NT2/D1 (cell line): ENCODE results near the gene TAGLN2.

ENCODE experiments used
- DNase-seq: peaks from one replicate; pipeline ENCODE4 v3.0.0-alpha.2; 2011; ENCODE audit warnings: low read depth, low spot score
- H3K27me3 ChIP-seq: 2 replicates; pipeline ENCODE4 v1.6.0; 2011; ENCODE audit warnings: mild to moderate bottlenecking; ENCODE audit not compliant: insufficient read length, insufficient read depth
- H3K36me3 ChIP-seq: 2 replicates; pipeline ENCODE4 v1.6.1; 2011; ENCODE audit warnings: mild to moderate bottlenecking, low read length, mixed read lengths; ENCODE audit not compliant: insufficient read depth, insufficient read length
- H3K4me1 ChIP-seq: 2 replicates; pipeline ENCODE4 v1.5.1; 2011; ENCODE audit not compliant: insufficient read depth, insufficient read length
- H3K4me3 ChIP-seq: 2 replicates; pipeline ENCODE4 v1.5.1; 2011; ENCODE audit warnings: low read depth; ENCODE audit not compliant: insufficient read length
- H3K9ac ChIP-seq: 2 replicates; pipeline ENCODE4 v1.6.0; 2011; ENCODE audit warnings: low read depth; ENCODE audit not compliant: insufficient read length
- H3K9me3 ChIP-seq: 2 replicates; pipeline ENCODE4 v1.5.1; 2011; ENCODE audit warnings: mild to moderate bottlenecking, low read length; ENCODE audit not compliant: insufficient read depth
- SUZ12 ChIP-seq: IDR thresholded peaks from 2 replicates; pipeline ENCODE4 v1.6.1; 2011; ENCODE audit not compliant: insufficient read length, insufficient read depth; ENCODE audit errors: extremely low read depth
- YY1 ChIP-seq: IDR thresholded peaks from 2 replicates; pipeline ENCODE4 v1.6.1; 2011; ENCODE audit not compliant: insufficient read length, insufficient read depth
- ZNF274 ChIP-seq: IDR thresholded peaks from 2 replicates; pipeline ENCODE4 v1.6.1; 2011; ENCODE audit warnings: mild to moderate bottlenecking, low read depth, low read length

Gene TAGLN2

DNA sequence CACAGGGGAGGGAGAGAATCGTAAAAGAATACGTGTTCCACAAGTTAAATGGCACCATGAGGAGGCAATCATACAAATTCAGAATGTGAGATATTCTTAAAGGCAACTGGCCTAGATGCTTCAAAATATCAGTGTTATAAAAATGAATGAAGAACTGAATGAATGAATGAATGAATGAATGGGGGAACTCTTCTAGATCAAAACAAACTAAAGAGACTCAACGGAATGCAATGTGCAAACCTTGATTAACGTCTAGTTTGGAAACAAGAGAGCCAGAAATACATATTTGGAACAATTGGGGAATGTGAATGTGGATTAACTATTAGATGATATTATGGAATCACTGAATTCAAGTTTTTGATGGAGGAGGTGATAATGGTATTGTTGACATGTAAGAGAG is 42.2 kb downstream of the TAGLN2 start:
- no peak overlapping the region for H3K9ac ChIP-seq

DNA sequence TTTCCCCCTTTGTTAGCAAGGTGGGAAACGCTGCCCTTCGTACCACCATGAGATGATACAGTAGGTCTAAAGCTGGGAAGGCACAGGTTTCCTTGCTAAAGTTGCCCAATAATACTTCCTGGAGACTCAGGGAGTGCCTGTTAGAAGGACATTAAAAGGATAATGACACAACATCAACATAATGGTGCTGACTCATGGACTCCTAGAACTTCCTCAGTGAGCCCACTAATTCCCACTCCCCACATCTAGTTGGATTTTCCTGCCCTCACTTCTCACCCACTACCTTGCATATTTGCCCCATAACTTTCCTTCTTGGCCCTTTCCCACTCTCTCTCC is 42.8 kb downstream of the TAGLN2 start:
- Histone ChIP-seq H3K4me1 (peaks cover 3% of the 10 kb centered on the region), H3K9ac (no peak overlapping the region), H3K36me3 (no peaks in the 10 kb centered on the region), H3K4me3 (no peak overlapping the region), H3K9me3 (no peaks in the 10 kb centered on the region), H3K27me3 (no peaks in the 10 kb centered on the region)
- TF ChIP-seq ZNF274 (no peak), SUZ12 (no peak), YY1 (no peak)
- DNase-seq: no peak

More for the DNA sequence above, 42.2 kb downstream of the TAGLN2 start:
- no peaks in the 10 kb centered on the region for H3K27me3 ChIP-seq
- no peak for TF ChIP-seq YY1
- no peak for TF ChIP-seq SUZ12
- TF ChIP-seq ZNF274: no peak
- H3K4me1 ChIP-seq: peaks cover 3% of the 10 kb centered on the region
- no peaks in the 10 kb centered on the region for H3K9me3 ChIP-seq
- no peak for DNase-seq
- no peak overlapping the region for H3K4me3 ChIP-seq
- H3K36me3 ChIP-seq: no peaks in the 10 kb centered on the region

GRCh38 chr1:159881622-159882526 is 43.4 kb downstream of the TAGLN2 start:
- Histone ChIP-seq H3K4me1 (peaks cover 3% of the 10 kb centered on the region), H3K36me3 (peaks cover 4% of the 10 kb centered on the region), H3K27me3 (peaks cover 3% of the 10 kb centered on the region), H3K9me3 (no peaks in the 10 kb centered on the region), H3K4me3 (no peak overlapping the region), H3K9ac (no peak overlapping the region)
- no peak for DNase-seq
- TF ChIP-seq YY1 (no peak), ZNF274 (no peak), SUZ12 (no peak)

DNA sequence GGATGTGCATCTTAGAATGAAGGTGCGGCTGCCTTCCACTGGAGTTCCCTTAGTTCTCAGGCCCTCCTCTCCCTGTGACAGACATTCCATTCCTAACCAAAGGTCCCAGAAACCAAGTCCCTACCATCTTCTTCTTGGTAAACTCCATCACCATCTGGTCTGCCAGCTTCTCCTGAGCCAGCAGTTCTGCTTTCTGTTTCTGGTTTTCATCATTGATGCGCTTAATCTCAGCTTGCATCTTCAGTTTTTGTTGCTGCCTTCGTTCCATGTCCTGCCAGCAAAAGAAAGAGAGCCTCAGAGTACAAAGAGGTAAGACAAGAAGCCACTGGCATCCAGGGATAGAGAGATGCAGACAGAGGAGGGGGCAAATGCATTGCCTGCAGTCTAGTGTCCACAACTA is 44.9 kb downstream of the TAGLN2 start:
- TF ChIP-seq SUZ12 (no peak), YY1 (no peak), ZNF274 (no peak)
- Histone ChIP-seq H3K9me3 (no peaks in the 10 kb centered on the region), H3K36me3 (peaks cover 6% of the 10 kb centered on the region), H3K4me1 (peaks cover 3% of the 10 kb centered on the region), H3K9ac (no peak overlapping the region), H3K4me3 (no peak overlapping the region), H3K27me3 (peaks cover 3% of the 10 kb centered on the region)
- DNase-seq: no peak

- Histone ChIP-seq H3K4me3 (no peak overlapping the region), H3K9me3 (no peaks in the 10 kb centered on the region), H3K36me3 (peaks cover 6% of the 10 kb centered on the region), H3K4me1 (peaks cover 3% of the 10 kb centered on the region), H3K9ac (no peak overlapping the region), H3K27me3 (peaks cover 3% of the 10 kb centered on the region)
- no peak for TF ChIP-seq ZNF274
- TF ChIP-seq YY1: no peak
- no peak for TF ChIP-seq SUZ12
- no peak for DNase-seq
Observed at GRCh38 chr1:159879977-159880376, 45.3 kb downstream of the TAGLN2 start.

- Histone ChIP-seq H3K36me3 (peaks cover 6% of the 10 kb centered on the region), H3K9me3 (no peaks in the 10 kb centered on the region), H3K27me3 (peaks cover 3% of the 10 kb centered on the region), H3K4me3 (no peak overlapping the region), H3K4me1 (peaks cover 3% of the 10 kb centered on the region), H3K9ac (no peak overlapping the region)
- DNase-seq: no peak
- no peak for TF ChIP-seq YY1
- TF ChIP-seq ZNF274: no peak
- TF ChIP-seq SUZ12: no peak
Observed at GRCh38 chr1:159879136-159879535, 46.2 kb downstream of the TAGLN2 start.

DNA sequence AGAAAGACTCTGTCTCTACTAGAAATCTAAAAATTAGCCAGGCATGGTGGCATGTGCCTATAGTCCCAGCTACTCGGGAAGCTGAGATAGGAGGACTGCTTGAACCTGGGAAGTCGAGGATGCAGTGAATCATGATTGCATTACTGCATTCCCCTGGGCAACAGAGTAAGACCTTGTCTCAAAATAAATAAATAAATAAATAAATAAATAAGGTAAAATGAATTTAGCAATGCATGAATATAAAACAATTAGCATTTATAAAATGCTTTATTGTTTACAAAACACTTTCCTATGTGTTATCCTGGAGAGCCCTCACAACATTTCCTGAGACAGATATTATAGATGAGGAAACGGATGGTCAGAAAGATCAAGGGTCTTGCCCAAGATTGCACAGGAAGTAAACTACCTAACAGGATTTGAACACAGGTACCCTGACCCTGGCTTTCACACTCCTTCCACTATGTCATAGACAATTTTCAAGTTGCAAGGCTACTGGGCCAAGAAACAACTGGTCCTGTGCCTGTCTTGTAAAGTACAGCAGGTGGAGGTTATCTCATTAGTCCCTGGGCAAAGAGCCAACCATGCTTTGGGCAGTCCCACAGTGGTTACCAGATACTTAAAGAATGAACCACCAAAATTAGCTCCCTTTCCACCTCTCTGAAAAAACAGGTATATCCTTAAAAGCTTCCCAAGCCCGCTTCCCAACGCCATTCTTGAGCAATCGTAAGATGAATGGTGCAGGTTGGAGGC is 47.4 kb downstream of the TAGLN2 start:
- Histone ChIP-seq H3K4me1 (peaks cover 5% of the 10 kb centered on the region), H3K9ac (no peak overlapping the region), H3K4me3 (no peak overlapping the region), H3K9me3 (no peaks in the 10 kb centered on the region), H3K36me3 (peaks cover 6% of the 10 kb centered on the region), H3K27me3 (peaks cover 3% of the 10 kb centered on the region)
- TF ChIP-seq YY1 (no peak), ZNF274 (no peak), SUZ12 (no peak)
- no peak for DNase-seq
